ENCODE results near the gene MGP.

- no peak for TF ChIP-seq CTCF (IDR thresholded peaks at IDR 0.05; ENCODE audit: poor library complexity)
- no peak for TF ChIP-seq EZH2 (IDR thresholded peaks at IDR 0.05; ENCODE audit: borderline replicate concordance)
Measured at GRCh38 chr12:14931791-14932560, 46.3 kb upstream of the MGP start.

Data from hepatocyte (in vitro differentiated cells).